LNCaP clone FGC (cell line): ENCODE data around the gene TEX22.
A peak's percentile ranks its signal among the peaks of the same experiment; 100 is the strongest.

ENCODE experiments used
- DNase-seq: peaks from one replicate; pipeline ENCODE4 v3.0.0-alpha.2; 2011; ENCODE audit warnings: low read depth
- H3K4me3 ChIP-seq: 2 replicates; pipeline ENCODE4 v1.5.1; 2011; ENCODE audit warnings: mild to moderate bottlenecking, low read depth, low read length, control low read depth
- CTCF ChIP-seq: IDR thresholded peaks from 2 replicates; pipeline ENCODE4 v1.5.1; 2012; ENCODE audit warnings: mild to moderate bottlenecking; ENCODE audit not compliant: control insufficient read depth, insufficient read depth; ENCODE audit errors: extremely low read depth

TEX22 gene

GRCh38 chr14:105422695-105423487, 24.6 kb downstream of the TEX22 start:
- peak; percentile 46 for DNase-seq
- TF ChIP-seq CTCF = 0 out of 2 replicates have a peak, but pooled peaks have one; percentile 3
- no peak overlapping the region for H3K4me3 ChIP-seq

- no peak overlapping the region for H3K4me3 ChIP-seq
- DNase-seq = no peak
- TF ChIP-seq CTCF = no peak
Measured at GRCh38 chr14:105423488-105424195, 25.3 kb downstream of the TEX22 start.

- no peak for DNase-seq
- no peak for TF ChIP-seq CTCF
- H3K4me3 ChIP-seq = no peak overlapping the region
Measured at GRCh38 chr14:105424861-105425260, 26.5 kb downstream of the TEX22 start.

- TF ChIP-seq CTCF = no peak
- DNase-seq = no peak
Measured at GRCh38 chr14:105425823-105426247, 27.5 kb downstream of the TEX22 start.

GRCh38 chr14:105426416-105427130, 28.2 kb downstream of the TEX22 start:
- DNase-seq = no peak
- TF ChIP-seq CTCF = no peak
- no peak overlapping the region for H3K4me3 ChIP-seq

More at GRCh38 chr14:105425823-105426247, 27.5 kb downstream of the TEX22 start:
- no peak overlapping the region for H3K4me3 ChIP-seq

- TF ChIP-seq CTCF = no peak
- H3K4me3 ChIP-seq = no peak overlapping the region
- no peak for DNase-seq
Measured at GRCh38 chr14:105427412-105427811, 29.1 kb downstream of the TEX22 start.
